NCI-H345 (cell line): ENCODE measurements around the gene SNX25.
"Not testable (repeated sequence)": the region's sequence is repeated elsewhere in the genome, so short reads cannot be mapped to it uniquely, and the experiment has no call there.

Experiments used
- DNase-seq: peaks from one replicate; lab custom pipeline; 2025; lab: John Stamatoyannopoulos, UW

The SNX25 gene

DNA sequence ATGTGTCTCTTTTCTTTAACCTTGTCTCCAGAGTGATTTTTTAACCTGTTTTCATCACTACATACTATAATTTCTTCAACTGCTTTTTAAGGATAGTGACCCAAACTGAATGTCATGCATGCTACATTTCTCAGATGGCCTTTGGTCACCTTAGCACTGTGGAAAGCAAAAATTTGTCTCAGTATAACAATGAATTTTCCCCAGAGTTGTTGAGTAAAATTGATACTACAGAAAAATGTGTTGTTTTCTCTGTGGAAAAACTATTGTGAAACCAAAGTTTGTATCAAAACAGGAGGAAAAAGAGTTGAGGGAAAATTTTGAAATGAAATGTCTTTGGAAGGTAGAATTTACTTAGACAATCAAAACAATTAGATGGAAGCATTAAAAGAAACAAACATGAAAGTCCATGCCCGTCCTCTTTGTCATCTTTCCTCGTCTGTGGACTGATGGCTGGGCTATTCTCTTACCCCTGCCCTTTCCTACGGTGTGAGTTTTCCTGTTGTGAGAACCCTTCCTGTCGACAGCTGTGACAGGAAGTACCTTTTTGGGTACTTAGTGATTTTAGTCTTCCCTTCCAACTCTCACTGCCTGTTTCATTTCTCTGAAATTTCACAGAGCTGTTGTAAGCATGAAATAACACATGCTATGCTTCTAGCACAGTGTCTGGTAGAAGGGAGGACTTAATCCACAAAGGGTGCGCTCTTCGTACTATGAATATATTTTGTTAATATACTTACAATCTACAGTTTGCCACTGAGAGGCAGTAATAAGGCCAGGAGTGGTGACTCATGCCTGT is 135.5 kb downstream of the SNX25 start:
- no peak for DNase-seq

DNA sequence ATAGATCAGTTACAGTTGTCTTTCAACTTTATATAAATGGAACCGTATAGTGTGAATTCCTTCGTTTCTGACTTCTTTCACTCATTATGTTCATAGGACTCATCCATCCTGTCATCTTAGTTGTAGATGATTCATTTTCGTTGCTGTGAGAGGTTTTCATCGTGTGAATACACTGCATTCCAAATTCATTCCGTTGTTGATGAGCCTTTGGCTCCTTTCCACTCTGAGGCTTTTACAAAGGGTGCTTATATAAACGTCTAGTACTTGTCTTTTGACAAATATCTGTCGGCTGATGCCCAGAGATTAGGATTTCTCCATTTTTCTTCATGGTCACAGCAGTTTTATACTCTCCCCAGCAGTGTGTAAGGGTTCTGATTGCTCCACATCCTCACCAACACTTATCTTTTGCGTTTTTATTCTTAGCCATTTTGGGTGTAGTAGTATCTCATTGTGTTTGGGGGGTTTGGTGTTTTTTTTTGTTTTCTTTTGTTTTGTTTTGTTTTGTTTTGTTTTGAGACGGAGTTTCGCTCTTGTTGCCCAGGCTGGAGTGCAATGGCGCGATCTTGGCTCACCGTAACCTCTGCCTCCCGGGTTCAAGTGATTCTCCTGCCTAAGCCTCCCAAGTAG is 137.7 kb downstream of the SNX25 start:
- DNase-seq: no peak

DNA sequence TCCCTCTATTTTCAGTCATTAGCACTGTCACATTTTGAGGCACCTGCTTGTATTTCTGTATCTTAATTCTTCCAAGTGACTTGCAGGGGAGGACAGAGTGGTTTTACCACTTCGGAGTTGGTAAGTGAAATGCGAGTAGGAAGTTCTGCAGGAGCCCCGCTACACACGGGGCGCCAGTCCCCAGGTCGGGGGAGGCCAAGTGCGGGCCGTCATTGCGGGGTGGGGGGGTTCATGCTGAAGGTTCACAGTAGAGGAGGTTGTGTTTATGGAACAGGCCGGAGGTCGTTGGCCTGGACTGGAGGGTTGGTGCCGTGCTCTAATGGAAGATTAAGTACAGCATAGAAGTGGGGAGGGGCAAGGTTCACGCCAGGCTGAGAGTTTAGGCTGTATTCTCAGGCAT is 142.3 kb downstream of the SNX25 start:
- DNase-seq: no peak

DNA sequence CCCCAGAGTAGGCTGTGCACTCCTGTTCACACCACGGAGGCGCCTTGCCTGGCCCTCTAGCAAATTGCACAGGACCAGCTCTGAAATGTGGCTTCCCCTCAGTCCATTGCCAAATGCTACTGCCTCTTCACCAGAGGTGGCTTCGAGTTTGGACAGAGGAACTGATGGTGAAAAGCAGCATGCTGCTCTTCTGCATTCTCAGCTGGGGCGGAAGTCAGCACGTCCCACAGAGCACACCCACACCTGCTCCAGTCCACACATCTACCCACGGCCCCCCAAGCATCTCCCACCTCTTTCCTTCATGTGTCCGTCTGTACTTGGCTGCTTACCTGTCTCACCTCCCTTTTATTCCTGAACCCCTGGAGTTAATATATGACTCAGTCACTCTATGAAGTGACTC is 142.8 kb downstream of the SNX25 start:
- no peak for DNase-seq

DNA sequence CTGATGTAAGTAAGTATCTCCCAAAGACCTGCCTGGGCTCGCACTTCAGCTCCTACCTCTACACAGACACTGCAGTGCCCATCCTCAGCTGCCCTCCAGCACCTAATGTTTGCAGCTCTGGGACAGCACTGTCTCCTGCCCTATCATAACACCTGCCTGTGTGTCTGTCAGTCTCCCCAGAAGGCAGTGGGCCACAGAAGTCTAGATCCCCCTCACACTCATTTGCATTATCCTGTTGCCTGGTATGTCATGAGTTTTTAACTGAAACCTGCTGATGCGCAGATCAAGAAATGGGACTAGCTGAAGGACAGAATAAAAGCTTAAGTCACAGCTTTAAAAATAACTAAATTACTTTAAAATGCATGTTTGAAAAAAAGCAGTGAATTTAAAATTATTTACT is 143.3 kb downstream of the SNX25 start:
- DNase-seq: no peak

DNA sequence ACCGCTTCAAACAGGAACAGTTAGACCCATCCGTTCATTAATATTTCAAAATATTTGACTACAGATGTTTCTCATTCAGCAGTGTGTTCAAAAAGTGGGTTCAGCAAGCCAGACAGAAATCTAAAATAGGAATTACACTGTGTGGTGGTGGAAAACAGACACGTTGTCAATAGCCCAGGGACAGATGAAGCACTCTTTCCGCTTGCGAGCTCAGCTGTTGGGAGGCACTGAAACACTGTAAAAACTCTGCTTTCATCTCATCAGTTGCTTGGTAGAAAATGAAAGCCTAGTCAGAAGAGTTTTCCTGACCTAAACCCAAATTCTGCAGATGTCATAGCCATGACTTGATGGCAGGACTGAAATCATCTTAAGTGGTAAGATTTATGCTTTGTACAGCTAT is 147.8 kb downstream of the SNX25 start:
- no peak for DNase-seq

DNA sequence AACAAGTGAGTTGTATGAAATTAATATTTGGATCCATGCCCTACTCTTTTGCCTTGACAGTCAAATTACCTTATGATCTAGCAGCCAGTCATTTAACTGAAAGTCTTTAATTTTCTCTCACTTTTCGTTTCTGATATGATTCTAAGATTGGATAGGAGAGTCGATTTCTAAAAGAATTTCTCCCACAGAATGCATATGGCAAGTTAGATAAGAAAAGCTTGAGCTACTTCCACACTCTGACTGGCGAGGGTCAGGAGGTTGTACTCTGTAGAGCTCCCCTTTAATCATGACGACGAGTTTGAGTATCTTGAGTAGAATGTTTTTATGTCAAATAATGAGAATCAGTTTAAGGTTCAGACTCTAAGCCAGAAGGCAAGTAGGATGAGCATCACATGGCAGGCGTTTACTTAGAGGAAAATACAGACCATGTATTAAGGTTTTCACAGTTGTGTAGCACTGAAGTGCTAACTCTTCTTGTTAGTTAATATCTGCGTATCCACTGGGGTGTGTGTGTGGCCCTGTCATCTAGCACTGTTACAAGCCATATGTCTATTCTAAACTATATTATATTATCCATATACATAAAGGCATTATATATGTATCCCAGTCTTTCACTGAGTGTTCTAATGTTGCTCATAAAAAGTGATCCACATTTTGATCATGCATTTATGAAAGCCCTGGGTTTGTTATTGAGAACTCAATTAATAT is 148.5 kb downstream of the SNX25 start:
- no peak for DNase-seq

DNA sequence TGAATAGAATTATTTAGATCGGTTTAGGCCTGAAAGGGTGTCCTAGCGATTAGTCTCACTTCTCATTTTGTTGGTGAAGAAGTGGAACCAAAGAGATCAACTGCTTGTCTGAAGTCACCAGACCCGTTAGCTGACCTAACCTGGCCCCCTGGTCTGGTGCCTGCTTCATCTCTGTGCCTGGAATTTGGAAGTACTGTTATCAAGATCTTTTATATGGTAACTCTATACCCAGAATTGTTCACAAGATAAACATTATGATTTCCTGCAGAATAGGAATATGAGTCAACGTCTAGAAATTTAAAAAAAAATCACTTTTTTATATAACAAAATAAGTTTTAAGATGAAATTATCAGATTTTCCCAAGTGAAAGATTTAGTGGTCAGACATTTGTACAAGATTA is 149.1 kb downstream of the SNX25 start:
- no peak for DNase-seq

DNA sequence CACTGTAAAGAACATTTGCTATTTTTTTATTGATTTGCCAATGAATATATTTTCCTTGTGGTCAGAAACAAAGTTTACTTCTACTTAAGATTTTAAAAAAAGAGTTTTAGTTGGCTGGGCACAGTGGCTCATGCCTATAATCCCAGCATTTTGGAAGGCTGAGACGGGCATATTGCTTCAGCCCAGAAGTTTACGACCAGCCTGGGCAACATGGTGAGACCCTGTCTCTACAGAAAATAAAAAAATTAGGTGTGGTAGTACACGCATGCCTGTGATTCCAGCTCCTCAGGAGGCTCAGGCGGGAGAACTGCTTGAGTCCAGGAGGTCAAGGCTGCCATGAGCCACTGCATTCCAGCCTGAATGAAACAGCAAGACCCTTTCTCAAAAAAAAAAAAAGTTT is 149.6 kb downstream of the SNX25 start:
- no peak for DNase-seq

DNA sequence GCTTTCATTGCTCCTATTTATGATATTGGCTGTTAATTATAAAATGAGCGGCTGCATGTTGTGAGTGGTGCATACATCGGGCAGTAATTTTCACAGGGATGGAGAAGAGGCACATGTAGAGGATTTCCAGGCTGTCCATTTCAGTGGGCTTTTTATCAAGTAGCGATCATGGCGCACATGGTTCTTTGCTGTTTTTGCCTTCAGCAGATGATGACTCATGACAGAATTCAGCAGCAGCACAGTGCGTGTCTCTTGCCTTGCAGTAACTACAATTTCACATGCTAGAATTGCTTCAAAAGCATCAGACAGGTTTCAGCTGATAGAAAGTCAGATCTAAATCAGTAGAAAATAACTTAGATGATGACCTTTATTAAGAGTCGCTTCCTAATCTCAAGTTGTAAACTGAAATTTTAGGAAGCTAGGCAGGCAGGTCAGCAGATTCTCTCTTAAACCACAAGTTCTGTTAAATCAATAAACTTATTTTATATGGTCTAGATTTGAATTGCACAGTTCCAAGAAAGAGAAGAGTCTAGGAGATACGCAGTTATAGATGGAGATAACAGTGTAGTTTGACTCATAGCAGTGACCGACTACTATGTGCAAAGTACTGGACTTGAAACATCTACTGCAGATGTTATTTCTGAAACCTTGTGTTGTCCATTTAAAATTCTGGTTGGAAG is 150.5 kb downstream of the SNX25 start:
- no peak for DNase-seq

DNA sequence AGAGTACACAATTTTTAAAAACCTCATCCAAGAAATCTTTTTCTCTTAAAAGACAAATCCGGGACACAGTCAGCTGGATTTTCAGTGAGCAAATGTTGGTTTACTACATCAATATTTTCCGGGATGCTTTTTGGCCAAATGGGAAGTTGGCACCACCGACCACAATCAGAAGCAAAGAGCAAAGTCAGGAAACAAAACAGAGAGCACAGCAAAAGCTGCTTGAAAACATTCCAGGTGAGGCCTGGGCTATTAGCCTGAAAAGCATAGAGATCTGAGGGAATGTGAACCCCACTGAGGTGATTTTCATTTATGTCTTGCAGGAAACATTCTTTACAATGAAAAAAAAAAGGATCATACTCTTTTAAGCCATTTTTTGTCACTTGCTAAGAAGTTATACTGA is 152.5 kb downstream of the SNX25 start:
- no peak for DNase-seq

DNA sequence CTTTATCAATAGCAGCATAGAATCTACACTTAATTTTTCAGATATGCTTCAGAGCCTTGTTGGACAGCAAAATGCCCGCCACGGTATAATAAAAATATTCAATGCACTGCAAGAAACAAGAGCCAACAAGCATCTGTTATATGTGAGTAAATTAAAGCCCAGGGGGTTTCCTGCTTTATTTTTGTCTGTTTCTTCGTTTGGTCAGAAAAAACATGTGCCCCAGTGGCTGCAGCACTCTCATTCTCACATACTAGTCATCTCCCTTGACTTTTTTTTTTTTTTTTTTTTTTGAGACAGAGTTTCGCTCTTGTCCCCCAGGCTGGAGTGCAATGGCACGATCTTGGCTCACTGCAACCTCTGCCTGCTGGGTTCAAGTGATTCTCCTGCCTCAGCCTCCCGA is 153.2 kb downstream of the SNX25 start:
- not testable (repeated sequence) for DNase-seq

DNA sequence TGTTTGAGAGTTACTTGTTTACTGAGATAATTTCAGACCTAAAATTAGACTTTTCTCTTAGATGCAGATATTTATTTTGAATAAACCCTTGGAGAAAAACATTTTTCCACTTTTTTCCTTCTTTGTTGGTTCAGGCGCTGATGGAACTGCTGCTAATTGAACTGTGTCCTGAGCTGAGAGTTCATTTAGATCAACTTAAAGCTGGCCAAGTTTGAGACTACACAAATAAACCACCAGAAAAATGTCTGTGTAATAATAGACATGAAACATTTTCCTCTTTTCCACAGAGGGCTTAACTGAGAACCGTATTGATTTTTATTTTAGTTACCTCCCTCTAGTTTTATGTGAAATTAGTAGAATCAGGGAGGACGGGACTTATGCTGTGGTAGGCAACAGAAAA is 153.9 kb downstream of the SNX25 start:
- no peak for DNase-seq

DNA sequence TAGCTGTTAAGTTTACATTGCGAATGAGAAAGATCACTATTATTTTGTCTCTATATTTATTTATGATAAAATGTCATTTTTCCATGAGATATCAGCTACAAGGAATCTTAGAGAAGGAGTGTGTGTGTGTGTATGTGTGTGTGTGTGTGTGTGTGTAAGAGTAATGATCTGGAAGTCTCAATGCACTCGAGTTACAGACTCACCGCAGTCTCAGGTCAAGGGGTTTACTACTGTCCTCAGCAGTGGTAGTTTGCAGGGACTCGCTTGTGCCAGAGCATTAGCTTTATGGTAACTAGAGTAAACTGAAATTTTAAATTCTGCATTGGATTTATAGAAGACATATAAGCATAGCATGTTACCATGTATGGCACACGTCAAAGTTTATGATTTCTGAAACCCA is 155.5 kb downstream of the SNX25 start:
- DNase-seq: no peak

DNA sequence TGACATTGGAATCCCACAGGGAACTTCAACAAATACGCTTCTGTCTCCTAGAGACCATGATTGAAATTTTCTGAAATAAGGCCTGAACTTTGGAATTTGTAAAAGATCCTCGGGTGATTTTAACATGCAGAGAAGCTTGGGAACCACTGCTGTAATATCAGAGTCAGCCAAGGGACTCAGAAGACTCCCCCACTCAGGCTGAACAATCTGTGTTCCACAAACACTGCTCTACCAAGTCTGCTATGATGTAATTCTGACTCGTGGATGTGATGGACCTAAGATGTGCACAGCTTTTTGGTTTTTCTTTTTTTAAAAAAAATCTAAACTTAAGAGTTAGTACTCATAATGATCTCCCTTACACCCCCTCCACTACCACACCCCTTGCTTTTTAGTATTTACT is 160.3 kb downstream of the SNX25 start:
- no peak for DNase-seq

DNA sequence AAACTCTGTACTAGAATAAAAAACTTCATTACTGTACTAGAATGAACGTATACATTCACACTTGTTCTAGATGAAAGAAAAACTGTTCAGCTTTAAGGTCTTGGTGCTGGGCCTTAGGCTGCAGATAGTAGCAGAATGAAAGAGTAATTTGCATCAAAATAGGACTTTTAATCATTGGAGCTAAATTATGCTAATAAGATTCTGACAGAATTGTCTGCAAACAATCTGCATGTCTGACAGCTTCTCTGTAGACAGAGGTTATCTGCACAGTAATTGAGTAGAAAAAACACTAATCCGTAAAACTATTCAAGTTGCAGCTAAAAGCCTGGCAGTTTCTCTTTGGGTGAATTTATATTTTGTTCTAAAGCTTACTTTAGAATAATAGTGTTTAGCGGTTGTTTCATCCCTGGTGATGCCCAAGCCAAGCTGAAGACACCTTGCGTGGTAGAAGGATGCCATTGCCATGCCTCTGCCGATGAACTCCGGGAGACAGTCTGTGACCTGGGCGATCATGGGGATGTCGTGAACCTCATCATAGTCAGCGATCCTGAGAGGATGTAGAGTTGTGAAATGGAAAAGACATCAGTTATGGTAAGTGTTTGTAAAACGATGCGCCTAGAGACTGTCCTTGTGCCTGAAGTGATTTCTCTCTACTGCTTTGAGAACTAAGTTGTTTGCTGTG is 161.0 kb downstream of the SNX25 start:
- no peak for DNase-seq

DNA sequence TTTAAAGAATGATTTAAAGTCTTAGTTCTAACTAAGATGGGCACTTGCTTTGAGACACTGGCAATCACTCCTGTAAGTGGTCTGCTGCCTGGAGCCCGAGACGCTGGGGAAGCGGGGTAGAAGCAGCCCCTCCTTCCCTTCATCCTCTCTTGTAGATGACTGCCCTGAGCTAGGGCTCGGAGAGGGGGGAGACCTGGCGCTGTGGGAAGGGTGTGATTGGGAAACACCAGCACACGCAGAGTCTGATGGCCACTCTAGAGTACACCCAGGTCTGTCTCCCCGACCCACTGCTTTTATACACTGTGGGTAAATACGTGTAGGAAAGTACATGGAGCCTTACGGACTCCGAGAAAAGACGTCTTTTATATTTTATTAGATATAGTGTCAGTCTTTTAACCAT is 162.3 kb downstream of the SNX25 start:
- no peak for DNase-seq

DNA sequence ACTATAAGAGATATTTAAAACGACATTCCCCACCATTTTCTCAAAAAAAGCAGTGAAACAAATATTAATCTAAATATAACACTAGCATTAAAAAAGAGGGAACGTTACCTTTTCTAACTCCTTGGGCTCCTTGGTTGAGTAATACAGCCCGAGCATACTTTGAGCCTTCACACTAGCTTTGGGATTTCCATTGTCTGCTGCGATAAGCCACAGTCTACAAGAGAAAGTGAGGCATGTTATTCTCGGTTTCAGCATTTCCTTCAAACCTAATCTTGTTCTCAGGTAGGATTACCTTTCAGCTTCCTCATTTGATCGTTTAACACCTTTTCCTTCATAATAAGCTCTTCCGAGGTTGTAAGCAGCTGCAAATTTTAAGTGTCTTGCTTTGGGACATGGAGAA is 164.6 kb downstream of the SNX25 start:
- no peak for DNase-seq

DNA sequence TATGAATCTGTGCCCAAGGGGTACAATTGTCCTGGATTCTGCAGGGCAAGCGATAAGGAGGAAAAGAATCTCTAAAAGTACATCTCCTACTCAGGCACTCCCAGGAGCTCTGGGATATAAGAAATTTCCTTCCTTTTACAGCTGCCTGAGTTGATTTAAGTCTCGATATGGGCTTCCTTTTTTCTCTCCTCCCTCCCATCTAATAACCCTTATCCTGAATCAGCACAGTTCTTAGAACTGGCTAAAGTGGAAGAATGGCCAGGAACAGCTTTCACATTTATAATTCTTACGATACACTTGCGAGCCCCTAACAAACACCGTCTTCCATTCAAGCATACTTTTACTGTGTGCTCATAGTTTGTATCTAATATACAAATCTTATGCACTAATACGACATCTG is 165.2 kb downstream of the SNX25 start:
- no peak for DNase-seq

DNA sequence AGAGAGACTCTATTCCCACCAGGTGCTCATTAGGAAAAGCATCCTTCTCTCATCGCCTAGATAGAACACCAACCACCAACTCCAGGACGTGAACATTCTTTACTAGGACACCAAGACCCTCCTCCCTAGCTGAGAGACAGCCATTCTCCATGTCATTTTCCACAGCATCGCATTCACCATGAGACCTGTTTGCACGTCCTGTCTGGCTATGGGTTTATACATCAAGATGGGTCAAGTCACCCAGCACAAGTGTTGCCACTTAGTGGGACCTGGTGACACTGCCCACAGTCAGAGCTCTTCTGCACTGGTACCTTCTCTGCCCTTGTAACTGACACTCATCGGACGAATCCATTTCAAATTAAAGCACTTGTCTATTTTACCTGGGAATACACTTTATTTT is 168.9 kb downstream of the SNX25 start:
- DNase-seq: no peak

DNA sequence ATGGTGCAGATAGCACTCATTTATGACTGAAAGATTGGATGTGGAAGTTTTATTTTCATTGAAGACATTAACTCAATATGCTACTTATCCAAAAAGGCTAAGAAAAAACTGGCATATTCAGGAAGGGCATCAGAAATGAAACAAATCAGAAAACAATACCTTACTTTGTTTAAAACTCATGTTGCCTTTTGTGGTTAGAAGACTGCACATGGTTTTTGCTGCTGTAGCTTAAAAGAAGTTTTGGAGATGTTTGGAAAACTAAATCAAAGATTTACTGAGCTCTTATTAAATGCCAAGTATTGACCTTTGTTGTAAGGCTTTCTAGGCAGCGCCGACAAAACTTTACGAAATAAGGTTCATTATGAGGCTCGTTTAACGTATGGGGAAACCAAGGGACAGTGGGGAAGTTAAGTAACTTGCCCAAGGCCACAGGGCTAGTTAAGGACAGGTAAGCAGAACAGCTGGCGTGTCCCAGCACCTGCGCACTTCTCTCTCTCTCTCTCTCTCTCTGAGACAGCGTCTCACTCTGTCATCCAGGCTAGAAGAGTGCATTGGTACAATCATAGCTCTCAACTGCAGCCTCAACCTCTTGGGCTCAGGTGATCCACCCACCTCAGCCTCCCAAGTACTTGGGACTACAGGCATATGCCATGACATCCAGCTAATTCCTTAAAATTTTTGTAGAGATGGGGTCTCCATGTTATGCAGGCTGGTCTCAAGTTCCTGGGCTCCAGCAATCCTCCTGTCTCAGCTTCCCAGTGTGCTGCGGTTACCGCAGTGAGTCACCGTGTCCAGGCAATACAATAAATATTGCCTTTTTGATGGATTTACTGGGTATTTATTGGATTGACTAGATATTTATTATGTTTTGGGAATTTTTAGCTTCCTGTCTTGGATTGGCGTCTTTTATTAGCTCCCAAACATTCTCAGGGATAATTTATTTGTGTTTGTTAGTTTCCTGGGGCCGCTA is 170.2 kb downstream of the SNX25 start:
- no peak for DNase-seq
